ENCODE results near the gene EPGN. TPM values are rescaled to one million over a fixed set of nuclear protein-coding genes. Genes with fewer than 3 reads are reported as not detected.

The EPGN gene
- total and polyA plus RNA-seq, 2 of the 8 experiments (the other 6 are each of a cell fraction or from before 2014, with no cell fraction given): not detected

- TF ChIP-seq CEBPB (IDR thresholded peaks at IDR 0.05; ENCODE audit: low read depth, low read length): no peak
- no peak for TF ChIP-seq RAD21 (IDR thresholded peaks at IDR 0.05 in 1 of 2, conservative IDR thresholded peaks at IDR 0.05 in 1 of 2; ENCODE audit: low read depth in 2 of 2, low read length in 2 of 2)
- TF ChIP-seq BCL11A (IDR thresholded peaks at IDR 0.05; ENCODE audit: low read depth in 2 of 2, low read length in 2 of 2): no peak
- TF ChIP-seq CHD2 (IDR thresholded peaks at IDR 0.05; ENCODE audit: low read length): no peak
- TF ChIP-seq POU5F1 (IDR thresholded peaks at IDR 0.05; ENCODE audit: low read depth, low read length): no peak
- TF ChIP-seq BACH1 (IDR thresholded peaks at IDR 0.05; ENCODE audit: low read length): no peak
- no peak for TF ChIP-seq TCF12 (IDR thresholded peaks at IDR 0.05; ENCODE audit: low read depth, low read length)
- no peak for TF ChIP-seq PHF8 (conservative IDR thresholded peaks at IDR 0.05; ENCODE audit: low read depth, low read length)
- TF ChIP-seq CBX5 (IDR thresholded peaks at IDR 0.05; ENCODE audit: low read depth, low read length): no peak
These were observed 40.2 kb upstream of the EPGN start (continued) for GRCh38 chr4:74267998-74268606.

All from H1 (cell line).